Measurements from ENCODE around the gene FGFR4. TPM values are rescaled to one million over a fixed set of nuclear protein-coding genes. Genes with fewer than 3 reads are reported as not detected.

FGFR4 gene
- total RNA-seq, 1 donor from 2014 or later, result 2.4 TPM

- no peak for DNase-seq (ENCODE audit: low read depth in 2 of 2)
These were observed 2.5 kb upstream of the FGFR4 start for GRCh38 chr5:177084175-177084574.

DNA sequence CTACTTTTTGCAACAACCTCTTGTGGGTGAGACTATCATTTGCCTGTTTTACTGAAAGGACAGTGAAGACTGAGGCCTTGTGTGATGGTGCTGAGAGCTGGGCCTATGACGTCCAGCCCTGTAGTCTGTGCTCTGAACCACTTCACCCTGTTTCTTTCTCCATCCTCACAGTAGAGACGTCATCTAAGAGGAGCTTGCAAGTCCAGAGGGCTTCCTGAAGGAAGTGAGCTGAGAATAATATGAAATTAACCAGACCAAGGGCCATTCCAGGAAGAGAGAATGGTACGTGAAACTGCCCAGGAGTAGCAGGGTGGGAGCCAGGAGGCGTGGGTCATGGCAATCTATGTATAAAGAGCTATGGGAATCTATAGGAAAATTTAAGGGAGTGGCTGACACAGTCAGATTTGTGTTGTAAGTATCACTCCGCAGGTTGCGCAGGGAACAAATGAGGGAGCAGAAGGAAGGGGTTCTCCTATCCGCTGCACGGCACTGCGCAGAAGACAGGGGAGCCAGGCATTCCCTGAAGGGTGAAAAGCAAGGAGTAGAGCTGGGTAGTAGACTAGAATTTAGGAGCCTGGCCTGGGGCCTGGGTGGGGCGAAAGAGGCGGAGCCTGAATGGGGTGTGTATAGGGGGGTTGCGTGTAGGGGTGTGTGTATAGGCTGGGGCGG is 596 bp upstream of the FGFR4 start:
- no peak for DNase-seq (ENCODE audit: low read depth in 2 of 2)

DNA sequence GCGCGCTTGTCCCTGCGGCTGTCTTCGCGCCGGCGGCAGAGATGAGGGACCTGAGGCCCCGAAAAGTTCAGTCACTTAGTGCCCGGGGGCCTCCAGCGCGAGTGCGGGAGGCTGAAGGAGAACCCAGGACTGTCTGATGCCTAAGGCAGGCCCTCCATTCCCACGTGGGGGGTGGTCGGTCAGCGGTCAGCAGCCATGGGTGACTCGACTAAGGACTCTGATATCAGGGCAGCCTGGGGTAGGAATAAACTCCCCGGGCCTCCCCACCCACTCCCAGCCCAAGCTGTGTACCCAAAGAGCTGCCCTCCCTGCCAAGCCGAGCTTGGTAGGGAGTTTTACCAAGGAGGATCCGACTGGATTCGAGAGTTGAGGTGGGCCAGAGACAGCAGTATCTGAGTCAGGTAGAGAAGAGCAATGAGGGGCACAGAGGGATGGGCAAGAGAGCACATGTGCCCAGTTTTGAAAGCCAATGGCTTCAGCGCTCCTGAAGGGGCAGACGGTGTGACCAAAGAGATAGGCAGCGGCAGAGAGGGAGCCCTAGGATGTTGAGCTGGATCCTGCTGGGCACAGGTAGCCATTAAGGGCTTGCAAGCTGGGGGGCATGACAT is 787 bp downstream of the FGFR4 start:
- no peak for DNase-seq (ENCODE audit: low read depth in 2 of 2)

- peak in 1 of 2 donors; percentile 31 for DNase-seq (ENCODE audit: low read depth in 2 of 2)
These were observed 2.4 kb downstream of the FGFR4 start for GRCh38 chr5:177089127-177089526.

- DNase-seq (ENCODE audit: low read depth in 2 of 2), result no peak
These were observed 3.3 kb downstream of the FGFR4 start for GRCh38 chr5:177089825-177090641.

DNA sequence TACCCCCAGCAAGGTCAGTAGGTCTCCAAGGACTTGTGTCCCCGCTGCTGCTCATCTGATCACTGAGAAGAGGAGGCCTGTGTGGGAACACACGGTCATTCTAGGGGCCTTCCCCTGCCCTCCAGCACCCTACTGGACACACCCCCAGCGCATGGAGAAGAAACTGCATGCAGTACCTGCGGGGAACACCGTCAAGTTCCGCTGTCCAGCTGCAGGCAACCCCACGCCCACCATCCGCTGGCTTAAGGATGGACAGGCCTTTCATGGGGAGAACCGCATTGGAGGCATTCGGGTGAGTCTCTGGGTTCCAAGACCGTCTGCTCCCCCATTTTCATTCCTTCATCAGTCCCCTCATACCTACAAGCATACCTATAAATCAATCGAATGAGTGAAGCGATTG is 4.1 kb downstream of the FGFR4 start:
- DNase-seq (ENCODE audit: low read depth in 2 of 2), result no peak

GRCh38 chr5:177091232-177091631 is 4.5 kb downstream of the FGFR4 start:
- no peak for DNase-seq (ENCODE audit: low read depth in 2 of 2)

DNA sequence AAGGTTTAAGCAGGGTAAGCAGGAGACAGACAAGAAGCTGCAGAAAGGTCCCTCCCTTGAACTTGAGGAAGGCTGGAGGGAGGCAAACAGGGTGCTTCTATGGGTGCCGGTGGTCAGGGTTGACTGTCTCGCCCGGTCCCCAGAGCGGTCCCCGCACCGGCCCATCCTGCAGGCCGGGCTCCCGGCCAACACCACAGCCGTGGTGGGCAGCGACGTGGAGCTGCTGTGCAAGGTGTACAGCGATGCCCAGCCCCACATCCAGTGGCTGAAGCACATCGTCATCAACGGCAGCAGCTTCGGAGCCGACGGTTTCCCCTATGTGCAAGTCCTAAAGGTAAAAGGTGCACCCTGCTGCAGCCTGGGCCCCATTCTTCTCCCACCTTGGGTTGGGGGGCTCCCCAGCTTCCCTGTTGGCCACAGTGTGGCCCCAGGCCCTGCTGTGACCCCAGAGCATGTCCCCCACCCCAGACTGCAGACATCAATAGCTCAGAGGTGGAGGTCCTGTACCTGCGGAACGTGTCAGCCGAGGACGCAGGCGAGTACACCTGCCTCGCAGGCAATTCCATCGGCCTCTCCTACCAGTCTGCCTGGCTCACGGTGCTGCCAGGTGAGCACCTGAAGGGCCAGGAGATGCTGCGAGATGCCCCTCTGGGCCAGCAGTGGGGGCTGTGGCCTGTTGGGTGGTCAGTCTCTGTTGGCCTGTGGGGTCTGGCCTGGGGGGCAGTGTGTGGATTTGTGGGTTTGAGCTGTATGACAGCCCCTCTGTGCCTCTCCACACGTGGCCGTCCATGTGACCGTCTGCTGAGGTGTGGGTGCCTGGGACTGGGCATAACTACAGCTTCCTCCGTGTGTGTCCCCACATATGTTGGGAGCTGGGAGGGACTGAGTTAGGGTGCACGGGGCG is 5.7 kb downstream of the FGFR4 start:
- no peak for DNase-seq (ENCODE audit: low read depth in 2 of 2)

- no peak for DNase-seq (ENCODE audit: low read depth in 2 of 2)
These were observed 6.5 kb downstream of the FGFR4 start for GRCh38 chr5:177093082-177093712.

DNA sequence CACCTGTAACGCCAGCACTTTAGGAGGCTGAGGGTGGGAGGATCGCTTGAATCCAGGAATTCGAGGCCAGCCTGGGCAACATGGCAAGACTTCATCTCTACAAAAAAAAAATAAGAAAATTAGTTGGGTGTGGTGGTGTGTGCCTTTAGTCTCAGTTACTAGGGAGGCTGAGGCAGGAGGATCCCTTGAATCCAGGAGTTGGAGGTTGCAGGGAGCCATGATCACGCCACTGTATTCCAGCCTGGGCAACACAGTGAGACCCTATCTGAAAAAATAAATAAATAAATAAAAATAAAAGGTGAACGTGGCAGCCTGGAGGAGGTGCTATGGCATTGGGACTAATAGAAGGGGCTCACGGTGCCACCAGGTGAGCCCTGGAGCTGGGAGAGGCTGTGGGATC is 7.1 kb downstream of the FGFR4 start:
- no peak for DNase-seq (ENCODE audit: low read depth in 2 of 2)

GRCh38 chr5:177094224-177095087 is 7.7 kb downstream of the FGFR4 start:
- DNase-seq (ENCODE audit: low read depth in 2 of 2), result no peak

DNA sequence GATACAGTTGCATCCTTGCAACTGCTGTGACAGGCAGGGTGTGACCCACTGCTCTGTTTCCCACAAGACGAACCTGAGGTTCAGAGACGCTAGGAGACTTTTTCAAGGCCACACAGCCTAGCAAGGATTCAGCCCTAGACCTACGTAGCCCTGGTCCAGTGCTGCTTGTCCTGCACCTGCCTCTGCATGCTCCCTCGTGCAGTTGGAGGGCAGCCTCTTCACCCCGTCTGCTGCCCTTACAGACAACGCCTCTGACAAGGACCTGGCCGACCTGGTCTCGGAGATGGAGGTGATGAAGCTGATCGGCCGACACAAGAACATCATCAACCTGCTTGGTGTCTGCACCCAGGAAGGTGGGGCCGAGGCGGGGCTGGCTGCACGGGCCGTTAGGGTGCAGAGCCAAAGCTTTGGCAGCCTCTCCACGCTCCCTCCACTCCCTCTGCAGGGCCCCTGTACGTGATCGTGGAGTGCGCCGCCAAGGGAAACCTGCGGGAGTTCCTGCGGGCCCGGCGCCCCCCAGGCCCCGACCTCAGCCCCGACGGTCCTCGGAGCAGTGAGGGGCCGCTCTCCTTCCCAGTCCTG is 8.5 kb downstream of the FGFR4 start:
- DNase-seq (ENCODE audit: low read depth in 2 of 2), result no peak

DNA sequence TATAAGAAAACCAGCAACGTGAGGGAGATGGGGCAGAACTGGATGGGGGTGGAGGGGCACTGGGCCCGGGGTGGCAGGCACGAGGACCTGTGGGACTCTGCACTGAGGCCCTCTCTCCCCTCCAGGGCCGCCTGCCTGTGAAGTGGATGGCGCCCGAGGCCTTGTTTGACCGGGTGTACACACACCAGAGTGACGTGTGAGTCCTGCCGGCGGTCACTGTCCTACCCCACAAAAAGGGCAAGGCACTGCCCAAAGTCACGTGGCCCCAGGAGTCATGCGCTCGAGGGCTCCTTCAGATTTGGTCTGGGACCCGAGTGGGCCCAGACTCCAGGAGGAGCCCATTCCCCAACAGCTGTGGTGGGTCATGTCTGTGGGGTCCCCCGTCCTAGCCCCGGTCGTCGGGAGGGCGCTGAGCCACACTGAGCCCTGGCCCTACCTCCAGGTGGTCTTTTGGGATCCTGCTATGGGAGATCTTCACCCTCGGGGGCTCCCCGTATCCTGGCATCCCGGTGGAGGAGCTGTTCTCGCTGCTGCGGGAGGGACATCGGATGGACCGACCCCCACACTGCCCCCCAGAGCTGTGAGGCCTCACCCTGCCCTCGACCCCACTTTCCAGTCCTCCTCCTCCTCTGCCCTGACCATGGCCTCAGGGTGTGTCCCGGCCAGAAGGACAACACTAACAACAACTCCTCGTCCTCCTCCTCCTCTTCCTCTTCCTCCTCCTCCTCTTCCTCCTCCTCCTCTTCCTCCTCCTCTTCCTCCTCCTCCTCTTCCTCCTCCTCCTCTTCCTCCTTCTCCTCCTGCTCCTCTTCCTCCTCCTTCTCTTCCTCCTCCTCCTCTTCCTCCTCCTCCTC is 9.7 kb downstream of the FGFR4 start:
- no peak for DNase-seq (ENCODE audit: low read depth in 2 of 2)

GRCh38 chr5:177097016-177097985 is 10.6 kb downstream of the FGFR4 start:
- no peak for DNase-seq (ENCODE audit: low read depth in 2 of 2)

DNA sequence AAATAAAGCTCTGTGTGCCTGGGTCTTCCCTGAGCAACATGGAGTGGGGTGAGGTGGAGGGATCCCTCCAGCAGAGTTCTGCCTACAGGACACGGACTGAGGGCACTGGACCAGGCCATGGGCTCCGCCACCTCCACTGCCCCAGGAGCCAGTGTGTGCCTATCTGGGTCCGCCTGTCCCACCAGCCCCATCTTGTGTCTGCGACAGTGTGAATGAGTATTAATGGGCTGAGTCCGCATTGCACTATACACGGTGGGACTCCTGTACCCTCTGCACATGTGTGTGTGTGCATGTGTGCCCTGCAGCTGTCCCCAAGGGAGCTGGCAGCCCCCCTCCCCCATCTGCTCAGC is 11.4 kb downstream of the FGFR4 start:
- no peak for DNase-seq (ENCODE audit: low read depth in 2 of 2)

DNA sequence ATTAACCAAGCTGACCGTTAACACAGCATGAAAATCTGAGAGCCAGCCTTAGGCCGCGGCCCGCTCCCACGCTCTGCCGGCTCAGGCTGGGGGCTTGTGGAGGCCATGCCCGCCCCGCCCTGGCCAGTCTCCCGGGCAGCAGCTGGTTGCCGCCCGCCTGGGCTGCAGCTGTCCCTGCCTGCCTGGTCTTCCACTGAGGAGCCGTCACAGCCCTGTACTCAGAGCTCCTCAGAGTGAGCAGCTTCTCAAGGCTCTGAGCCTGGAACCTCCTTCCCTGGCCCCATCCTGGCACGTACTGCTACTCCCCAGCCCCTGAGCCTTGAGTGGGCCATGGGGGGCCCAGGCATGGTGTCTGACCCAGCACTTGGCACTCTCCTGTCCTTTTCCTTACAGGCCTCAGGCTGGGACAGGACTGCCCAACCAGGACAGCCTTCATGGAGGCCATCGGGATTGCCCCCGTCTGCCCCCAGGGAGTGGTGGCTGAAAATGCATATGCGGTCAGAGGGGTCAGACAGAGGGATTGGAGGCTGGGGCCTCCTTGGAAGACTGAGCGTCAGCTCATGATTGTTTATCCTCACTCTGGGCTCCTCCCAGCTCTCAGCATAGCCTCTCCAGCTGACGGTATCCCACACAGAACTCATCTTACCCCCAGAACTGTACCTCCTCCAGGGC is 11.9 kb downstream of the FGFR4 start:
- DNase-seq (ENCODE audit: low read depth in 2 of 2), result no peak

GRCh38 chr5:177099422-177100093 is 12.8 kb downstream of the FGFR4 start:
- DNase-seq (ENCODE audit: low read depth in 2 of 2), result no peak
